HG03064 (cell line): ENCODE data around the gene RUNX1.
A peak's percentile ranks its signal among the peaks of the same experiment; 100 is the strongest.
"Not testable (repeated sequence)": the region's sequence is repeated elsewhere in the genome, so short reads cannot be mapped to it uniquely, and the experiment has no call there.

ENCODE experiments used
- ATAC-seq: cut with Tn5 transposase; IDR thresholded peaks from one replicate; pipeline ENCODE4 v1.9.1; 2021; ENCODE audit warnings: low read depth; ENCODE audit not compliant: unreplicated experiment

Gene RUNX1

GRCh38 chr21:34996304-34997101, 52.6 kb downstream of the RUNX1 start:
- no peak for ATAC-seq

GRCh38 chr21:34995979-34996303, 53.2 kb downstream of the RUNX1 start:
- ATAC-seq: no peak

GRCh38 chr21:34994766-34995631, 54.1 kb downstream of the RUNX1 start:
- no peak for ATAC-seq

- ATAC-seq: not testable (repeated sequence)
These were observed 55.6 kb downstream of the RUNX1 start for GRCh38 chr21:34993521-34993921.

- no peak for ATAC-seq
These were observed 56.2 kb downstream of the RUNX1 start for GRCh38 chr21:34992736-34993398.

GRCh38 chr21:34992180-34992579, 56.9 kb downstream of the RUNX1 start:
- ATAC-seq: no peak

- ATAC-seq: no peak
These were observed 57.6 kb downstream of the RUNX1 start for GRCh38 chr21:34991366-34991957.

GRCh38 chr21:34990842-34991241, 58.3 kb downstream of the RUNX1 start:
- no peak for ATAC-seq

GRCh38 chr21:34989337-34990151, 59.6 kb downstream of the RUNX1 start:
- no peak for ATAC-seq

GRCh38 chr21:34988625-34989024, 60.5 kb downstream of the RUNX1 start:
- ATAC-seq: no peak

- ATAC-seq: no peak
These were observed 61.0 kb downstream of the RUNX1 start for GRCh38 chr21:34988139-34988538.

GRCh38 chr21:34987501-34988072, 61.5 kb downstream of the RUNX1 start:
- no peak for ATAC-seq

- ATAC-seq: peak; percentile 55
These were observed 62.3 kb downstream of the RUNX1 start for GRCh38 chr21:34986561-34987500.

GRCh38 chr21:34984356-34985058, 64.6 kb downstream of the RUNX1 start:
- ATAC-seq: no peak

- ATAC-seq: no peak
These were observed 65.4 kb downstream of the RUNX1 start for GRCh38 chr21:34983680-34984086.

GRCh38 chr21:34981791-34982190, 67.3 kb downstream of the RUNX1 start:
- no peak for ATAC-seq

- no peak for ATAC-seq
These were observed 68.5 kb downstream of the RUNX1 start for GRCh38 chr21:34980423-34981115.
